GM13977 (cell line): ENCODE data around the gene FBXW8.

Experiments
- DNase-seq: peaks from one replicate; pipeline ENCODE4 v3.0.0; 2012; ENCODE audit warnings: low spot score
- CTCF ChIP-seq: IDR thresholded peaks from 2 replicates; pipeline ENCODE4 v1.5.1; 2012; ENCODE audit warnings: mild to moderate bottlenecking, control low read depth; ENCODE audit not compliant: insufficient read depth; ENCODE audit errors: extremely low read depth, missing control alignments
- in situ Hi-C: fragments of 300-500 bp; cut with MboI; formaldehyde crosslinking; loops from one replicate; pipeline ENCODE4 v1.12.0; 2022; ENCODE audit warnings: low sequenced_read_pairs, low pct_unique_long_range_greater_than_20kb, mixed read lengths, inconsistent platforms; ENCODE audit not compliant: unreplicated experiment

Gene FBXW8

GRCh38 chr12:117024961-117025480 lies 114.3 kb downstream of the FBXW8 start:
- TF ChIP-seq CTCF, result no peak
- DNase-seq, result no peak
- in situ Hi-C loops, result loop anchor here (10.0 kb wide), 1 partner anchor 90 kb away; no protein-coding TSS in a partner anchor

- peak; percentile 87 for TF ChIP-seq CTCF
- DNase-seq, result peak; percentile 77
- in situ Hi-C loops, result loop anchor here (10.0 kb wide), 1 partner anchor 89 kb away; no protein-coding TSS in a partner anchor
Observed at GRCh38 chr12:117025481-117026151, 114.9 kb downstream of the FBXW8 start.

GRCh38 chr12:117026343-117026742 lies 115.6 kb downstream of the FBXW8 start:
- no peak for TF ChIP-seq CTCF
- in situ Hi-C loops, result loop anchor here (10.0 kb wide), 1 partner anchor 88 kb away; no protein-coding TSS in a partner anchor

GRCh38 chr12:117026921-117027250 lies 116.1 kb downstream of the FBXW8 start:
- in situ Hi-C loops, result loop anchor here (10.0 kb wide), 1 partner anchor 88 kb away; no protein-coding TSS in a partner anchor
- no peak for TF ChIP-seq CTCF
- no peak for DNase-seq

More at GRCh38 chr12:117026343-117026742, 115.6 kb downstream of the FBXW8 start:
- DNase-seq, result no peak

- DNase-seq, result no peak
- in situ Hi-C loops, result loop anchor here (10.0 kb wide), 1 partner anchor 87 kb away; no protein-coding TSS in a partner anchor
- TF ChIP-seq CTCF, result no peak
Observed at GRCh38 chr12:117027251-117028086, 116.7 kb downstream of the FBXW8 start.

- no peak for TF ChIP-seq CTCF
- DNase-seq, result no peak
- in situ Hi-C loops, result loop anchor here (10.0 kb wide), 1 partner anchor 87 kb away; no protein-coding TSS in a partner anchor
Observed at GRCh38 chr12:117028254-117028653, 117.5 kb downstream of the FBXW8 start.
